A673 (cell line): ENCODE data around the gene PEPD.

Source experiments
- CTCF ChIP-seq: fragments of 300-800, 200-600 bp; sonication (generic); conservative IDR thresholded peaks from 2 replicates; pipeline ENCODE4 v1.5.1; 2017; ENCODE audit warnings: low read depth, mild to moderate bottlenecking, antibody characterized with exemption, low read length, moderate library complexity, mixed read lengths
- EZH2 ChIP-seq: fragments of 200-600 bp; sonication (generic); IDR thresholded peaks from 2 replicates; pipeline ENCODE4 v1.6.1; 2017; ENCODE audit warnings: borderline replicate concordance, low read depth, mild to moderate bottlenecking, mixed read lengths, antibody characterized with exemption, low read length; ENCODE audit not compliant: poor library complexity, severe bottlenecking

GRCh38 chr19:33405254-33405552, 116.4 kb downstream of the PEPD start:
- TF ChIP-seq CTCF (no peak), EZH2 (no peak)
